Heart left ventricle (tissue), 16 donors: ENCODE data around the gene FEZ2. TPM values are rescaled to one million over a fixed set of nuclear protein-coding genes. Genes with fewer than 3 reads are reported as not detected.

Experiments
- ATAC-seq, 4 donors: fragments of 200-7000 bp; cut with Tn5 transposase; one replicate each; pipeline ENCODE4 v1.9.1; 2020 to 2022; ENCODE audit warnings: moderate library complexity in 4 of 4, mild to moderate bottlenecking in 3 of 4, moderate number of reproducible peaks in 1 of 4
- DNase-seq, 5 donors: peaks; one replicate each; pipeline ENCODE4 v3.0.0-alpha.2; 2020
- H3K27ac ChIP-seq, 12 donors: fragments of 200-600 bp; sonication (generic) in 4 of 12; one replicate each; pipeline versions ENCODE4 v1.5.0 to v1.8.0; 2016 to 2022; ENCODE audit warnings: mild to moderate bottlenecking in 2 of 12
- H3K27me3 ChIP-seq, 9 donors: fragments of 200-600 bp; sonication (generic) in 2 of 9; one replicate each; pipeline versions ENCODE4 v1.5.1 to v1.8.0; 2016 to 2022; ENCODE audit warnings: mild to moderate bottlenecking in 3 of 9
- H3K36me3 ChIP-seq, 9 donors: fragments of 200-600 bp; sonication (generic) in 2 of 9; one replicate each; pipeline versions ENCODE4 v1.5.0 to v1.8.0; 2018 to 2022; ENCODE audit warnings: mild to moderate bottlenecking in 2 of 9
- H3K4me1 ChIP-seq, 12 donors: fragments of 200-600 bp; sonication (generic) in 4 of 12; one replicate each; pipeline versions ENCODE4 v1.5.0 to v1.8.0; 2016 to 2022; ENCODE audit warnings: mild to moderate bottlenecking in 3 of 12
- H3K4me3 ChIP-seq, 12 donors: fragments of 200-600 bp; sonication (generic) in 4 of 12; one replicate each; pipeline versions ENCODE4 v1.5.0 to v1.8.0; 2017 to 2022; ENCODE audit warnings: mild to moderate bottlenecking in 9 of 12, moderate library complexity in 4 of 12
- H3K9me3 ChIP-seq, 12 donors: fragments of 200-600 bp; sonication (generic) in 4 of 12; one replicate each; pipeline versions ENCODE4 v1.5.0 to v1.8.0; 2016 to 2022; ENCODE audit warnings: mild to moderate bottlenecking in 1 of 12
- POLR2A ChIP-seq, 2 donors: fragments of 450-650 bp; IDR thresholded peaks; one replicate each; pipeline ENCODE4 v1.6.1; 2017; ENCODE audit warnings: antibody characterized with exemption in 2 of 2, mild to moderate bottlenecking in 2 of 2, moderate library complexity in 2 of 2
- WGBS, 4 donors: extraction: QIAGEN DNeasy Blood & Tissue Kit in 2 of 4; methylation state at CpG; one replicate each; pipeline versions ENCODE4 v1.1.5 to v1.1.7; 2013 to 2018; 5-methylcytosine and 5-hydroxymethylcytosine counted together
- intact Hi-C, 10 donors: fragments of 100-400 bp; cut with DNase I; formaldehyde crosslinking; loops; one replicate each; pipeline versions ENCODE4 v1.11.1 to v1.14.2; 2022
- polyA plus RNA-seq, 2 donors: library from polyadenylated mRNA; stranded (reverse); fragments of 200-250 nt; gene quantifications; one replicate each; pipeline ENCODE4 v1.2.3, GENCODE V29; 2013
- total RNA-seq, 9 donors: library from RNA; depleted of rRNA in 2 of 9; stranded (reverse); fragments of >200 nt in 2 of 9; fragmentation: NEBNext Ultra II Directional in 3 of 9; extraction: Animal tissue kit (Norgen Biotek cat#: 25700) in 3 of 9; gene quantifications; one replicate each; pipeline versions ENCODE4 v1.1.0 to v1.2.4, GENCODE V29; 2016 to 2023
- TF ChIP-seq, protein P1 (sequence below), 12 donors: fragments of 200-600 bp; sonication (generic) in 4 of 12; IDR thresholded peaks; one replicate each; pipeline versions ENCODE4 v1.5.0 to v1.8.0; 2018 to 2022; ENCODE audit warnings: antibody characterized with exemption in 12 of 12, mild to moderate bottlenecking in 5 of 12
- donor health status: ischemic (EF 13 %, LVEDD 7.1; RV severe dilation, severe dysfunction).
- donor health status: healthy with polysubstance abuse.
- donor health status: DM: no; HTN: yes; CAD: no.
- donor health status: DM: no; HTN: no; CAD: no.
- donor health status: ischemic (EF 25% LVEDD 6.9; RV normal size, moderate dysfunction).
- donor health status: ischemic (EF 25% LVEDD 5.7; RV mildly dilated, moderate dysfunction).
- donor health status: healthy.
- donor health status: DM: yes; HTN: yes; CAD: no.
- donor health status: ischemic (EF 35%, LVEDD 5.7; RV mildly dilated, moderate dysfunction).
- donor health status: nonischemic (EF 11% LVEDD 7.7; RV severe dilation, severe dysfunction).
- donor health status: DM: yes; HTN: yes; CAD: no.
- donor health status: PGD.
- donor health status: ischemic (EF 29% LVEDD 5.4; RV normal size, mild dysfunction).
- donor health status: nonischemic (EF 23%, LVEDD 6.1; RV moderate dilation, normal function).

FEZ2 gene
- total and polyA plus RNA-seq, 11 donors = 26.5 to 55.4 (median 48.4) TPM

DNA sequence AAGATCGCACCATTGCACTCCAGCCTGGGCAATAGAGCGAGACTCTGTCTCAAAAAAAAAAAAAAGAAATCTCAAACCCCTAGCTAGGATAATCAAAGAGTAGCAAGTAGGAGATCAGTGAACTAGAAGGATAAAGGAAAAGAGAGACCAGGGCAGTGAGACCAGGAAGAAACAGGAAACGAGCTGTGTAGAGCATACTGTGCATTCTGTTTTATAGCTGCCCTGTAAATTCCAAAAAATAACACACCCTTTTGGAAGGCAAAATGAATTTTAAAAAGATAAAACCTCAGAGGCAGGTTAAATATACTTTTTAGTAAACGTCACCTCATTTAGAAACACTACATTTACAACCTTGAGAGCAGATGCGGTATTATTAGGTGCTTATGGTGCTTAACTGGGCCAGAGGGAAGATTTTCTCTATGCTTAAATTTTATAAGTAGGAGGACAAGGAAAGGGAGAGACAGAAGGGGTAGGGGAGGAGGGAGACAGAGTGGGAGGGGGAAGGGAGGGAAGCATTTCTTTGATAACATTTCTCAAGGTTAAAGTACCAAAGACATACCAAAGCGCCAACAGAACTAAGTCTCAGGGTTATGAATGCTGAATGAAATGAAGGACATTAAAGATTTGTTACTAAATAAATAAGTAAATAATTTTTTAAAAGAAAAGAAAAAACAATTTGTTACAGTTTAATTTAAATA is 30.1 kb downstream of the FEZ2 start:
- 92 to 96% (median 95%) methylated on average over 6 of the region's 6 CpGs for WGBS, 4 donors
- H3K27ac ChIP-seq = peak overlapping the region in 1 of 12 donors; percentile 3

DNA sequence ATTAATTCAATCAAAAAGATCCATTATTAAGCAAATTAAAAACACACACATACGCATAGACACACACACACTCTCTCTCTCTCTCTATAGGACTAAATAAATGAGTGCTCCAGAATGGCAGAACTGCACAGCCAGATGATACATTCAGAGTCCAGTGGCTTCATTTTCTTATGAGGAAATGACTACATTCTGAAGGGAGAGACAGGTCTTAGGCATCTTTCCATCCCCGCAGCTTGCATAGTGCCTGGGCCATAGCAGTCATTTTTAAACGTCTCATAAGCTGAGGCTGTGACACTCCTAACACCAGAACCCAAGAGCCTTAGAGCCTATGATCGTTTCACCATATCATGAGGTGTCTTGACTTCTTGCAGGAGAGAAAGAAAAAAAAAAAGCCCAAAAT is 31.1 kb downstream of the FEZ2 start:
- DNase-seq (no peak), ATAC-seq (no peak)
- no peak for TF ChIP-seq POLR2A (IDR thresholded peaks at IDR 0.05)
- TF ChIP-seq, protein P1, sequence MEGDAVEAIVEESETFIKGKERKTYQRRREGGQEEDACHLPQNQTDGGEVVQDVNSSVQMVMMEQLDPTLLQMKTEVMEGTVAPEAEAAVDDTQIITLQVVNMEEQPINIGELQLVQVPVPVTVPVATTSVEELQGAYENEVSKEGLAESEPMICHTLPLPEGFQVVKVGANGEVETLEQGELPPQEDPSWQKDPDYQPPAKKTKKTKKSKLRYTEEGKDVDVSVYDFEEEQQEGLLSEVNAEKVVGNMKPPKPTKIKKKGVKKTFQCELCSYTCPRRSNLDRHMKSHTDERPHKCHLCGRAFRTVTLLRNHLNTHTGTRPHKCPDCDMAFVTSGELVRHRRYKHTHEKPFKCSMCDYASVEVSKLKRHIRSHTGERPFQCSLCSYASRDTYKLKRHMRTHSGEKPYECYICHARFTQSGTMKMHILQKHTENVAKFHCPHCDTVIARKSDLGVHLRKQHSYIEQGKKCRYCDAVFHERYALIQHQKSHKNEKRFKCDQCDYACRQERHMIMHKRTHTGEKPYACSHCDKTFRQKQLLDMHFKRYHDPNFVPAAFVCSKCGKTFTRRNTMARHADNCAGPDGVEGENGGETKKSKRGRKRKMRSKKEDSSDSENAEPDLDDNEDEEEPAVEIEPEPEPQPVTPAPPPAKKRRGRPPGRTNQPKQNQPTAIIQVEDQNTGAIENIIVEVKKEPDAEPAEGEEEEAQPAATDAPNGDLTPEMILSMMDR (IDR thresholded peaks at IDR 0.05) = no peak
- Histone ChIP-seq H3K4me3 (no peak overlapping the region), H3K4me1 (peaks cover 0 to 32% (median 8%) of the 10 kb centered on the region in 12 donors), H3K9me3 (no peaks in the 10 kb centered on the region), H3K27me3 (no peaks in the 10 kb centered on the region), H3K36me3 (peaks cover 0 to 31% (median 10%) of the 10 kb centered on the region in 9 donors), H3K27ac (no peak overlapping the region)
- intact Hi-C loops = no loop called here
- 94 to 96% (median 95%) methylated on average over 4 of the region's 4 CpGs for WGBS, 4 donors

More for the DNA sequence above, 30.1 kb downstream of the FEZ2 start:
- no peaks in the 10 kb centered on the region for H3K9me3 ChIP-seq
- TF ChIP-seq, protein P1 (IDR thresholded peaks at IDR 0.05) = no peak
- TF ChIP-seq POLR2A (IDR thresholded peaks at IDR 0.05) = no peak
- intact Hi-C loops = no loop called here
- H3K4me1 ChIP-seq = peaks cover 0 to 22% (median 5%) of the 10 kb centered on the region in 12 donors
- H3K4me3 ChIP-seq = no peak overlapping the region
- no peak for ATAC-seq
- H3K36me3 ChIP-seq = peaks cover 0 to 41% (median 13%) of the 10 kb centered on the region in 9 donors
- H3K27me3 ChIP-seq = no peaks in the 10 kb centered on the region
- no peak for DNase-seq

DNA sequence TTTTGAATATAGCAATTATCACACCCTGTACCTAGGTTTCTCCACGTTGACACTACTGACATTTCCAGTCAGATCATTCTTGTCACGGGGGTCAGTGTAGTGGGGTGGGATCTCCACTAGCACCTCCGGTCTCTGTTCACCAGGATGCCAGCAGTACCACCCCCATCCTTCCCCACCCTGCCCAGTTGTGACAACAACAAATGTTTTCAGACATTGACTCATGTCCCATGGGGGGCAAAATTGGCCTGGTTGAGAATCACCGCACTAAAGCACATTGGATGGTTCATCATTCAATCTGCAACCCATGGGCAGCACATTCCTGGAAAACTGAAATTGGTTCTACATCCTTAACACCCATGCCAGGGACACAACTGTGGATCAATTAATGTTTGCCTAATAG is 32.3 kb downstream of the FEZ2 start:
- no peaks in the 10 kb centered on the region for H3K9me3 ChIP-seq
- intact Hi-C loops = no loop called here
- H3K27me3 ChIP-seq = no peaks in the 10 kb centered on the region
- H3K27ac ChIP-seq = no peak overlapping the region
- no peak overlapping the region for H3K4me3 ChIP-seq
- 93 to 98% (median 97%) methylated on average over 4 of the region's 4 CpGs for WGBS, 4 donors
- DNase-seq = no peak
- peaks cover 0 to 44% (median 10%) of the 10 kb centered on the region in 12 donors for H3K4me1 ChIP-seq
- TF ChIP-seq, protein P1 (IDR thresholded peaks at IDR 0.05) = no peak
- TF ChIP-seq POLR2A (IDR thresholded peaks at IDR 0.05) = no peak
- peaks cover 0 to 21% (median 10%) of the 10 kb centered on the region in 9 donors for H3K36me3 ChIP-seq
- ATAC-seq = no peak

DNA sequence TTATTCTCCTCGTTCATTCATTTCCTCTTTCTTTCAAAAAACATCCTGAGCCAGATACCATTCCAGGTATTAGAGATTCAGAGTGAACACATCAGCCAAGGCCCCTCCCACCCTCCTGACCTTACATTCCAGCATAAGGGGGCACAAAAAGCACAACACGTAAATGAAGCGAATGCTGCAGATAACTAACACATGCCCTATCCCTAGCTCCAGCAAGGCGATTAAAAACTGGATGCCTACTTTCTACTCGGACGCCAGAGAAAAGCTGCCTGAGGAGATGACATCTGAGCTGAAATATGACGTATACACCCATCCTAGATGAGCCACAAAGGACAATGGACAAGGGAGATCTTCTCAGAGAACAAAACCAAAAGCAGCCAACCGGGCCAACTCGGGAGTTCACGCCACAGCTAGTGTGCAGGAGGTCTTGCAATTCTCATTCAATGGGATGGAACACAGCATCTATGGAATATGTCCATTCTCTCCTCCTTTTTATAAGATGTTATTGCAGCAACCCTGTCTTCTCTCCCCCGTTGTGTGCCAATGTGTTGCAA is 33.5 kb downstream of the FEZ2 start:
- H3K36me3 ChIP-seq = peaks cover 0 to 23% (median 9%) of the 10 kb centered on the region in 9 donors

More for the DNA sequence above, 33.5 kb downstream of the FEZ2 start:
- WGBS, 4 donors = 85 to 91% (median 88%) methylated on average over 11 of the region's 11 CpGs
- H3K9me3 ChIP-seq = no peaks in the 10 kb centered on the region
- TF ChIP-seq, protein P1 (IDR thresholded peaks at IDR 0.05) = no peak
- no peak for TF ChIP-seq POLR2A (IDR thresholded peaks at IDR 0.05)
- no peak overlapping the region for H3K27ac ChIP-seq
- ATAC-seq (no peak), DNase-seq (no peak)
- H3K4me1 ChIP-seq = peaks cover 0 to 46% (median 10%) of the 10 kb centered on the region in 12 donors
- no peaks in the 10 kb centered on the region for H3K27me3 ChIP-seq
- no peak overlapping the region for H3K4me3 ChIP-seq
- intact Hi-C loops = no loop called here
